HG03521 (cell line): ENCODE data around the gene MKX.

Experiments used
- ATAC-seq: cut with Tn5 transposase; IDR thresholded peaks from one replicate; pipeline ENCODE4 v1.9.1; 2021; ENCODE audit warnings: mild to moderate bottlenecking, moderate library complexity; ENCODE audit not compliant: unreplicated experiment

MKX gene

DNA sequence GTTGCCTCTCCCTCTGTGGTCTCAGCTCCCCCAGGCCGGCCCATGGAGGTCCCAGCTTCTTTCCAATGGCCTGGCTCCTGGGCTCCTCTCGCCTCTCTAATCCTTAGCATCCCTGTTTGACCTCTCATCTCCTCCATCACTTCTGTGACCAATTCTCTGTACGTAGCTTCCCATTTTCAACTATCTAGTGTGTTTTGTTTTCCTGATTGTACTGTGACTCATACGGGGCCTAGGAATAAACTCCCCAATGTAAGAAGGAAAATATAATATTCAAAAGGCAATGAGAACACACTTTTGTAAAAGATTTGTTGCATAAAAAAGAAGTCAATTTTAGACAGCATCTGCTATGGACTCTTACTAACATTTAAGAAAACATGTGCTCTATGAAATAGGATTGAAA is 90.3 kb downstream of the MKX start:
- ATAC-seq: no peak

DNA sequence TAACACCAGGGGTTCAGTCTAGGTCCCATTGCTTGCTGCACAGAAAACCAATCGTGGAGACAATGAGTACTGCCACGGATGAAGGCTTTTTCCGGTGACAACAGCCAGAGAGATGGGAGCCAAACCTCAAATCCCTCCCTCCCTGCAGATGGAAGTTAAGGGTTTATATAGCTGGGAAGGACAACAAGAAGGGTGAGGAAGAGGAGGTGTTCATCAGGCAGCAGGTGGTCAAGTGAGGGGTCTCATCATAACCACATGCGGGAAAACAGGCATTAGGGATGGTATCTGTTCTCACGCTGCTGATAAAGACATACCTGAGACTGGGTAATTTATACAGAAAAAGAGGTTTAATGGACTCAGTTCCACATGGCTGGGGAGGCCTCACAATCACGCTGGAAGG is 91.3 kb downstream of the MKX start:
- ATAC-seq: no peak

DNA sequence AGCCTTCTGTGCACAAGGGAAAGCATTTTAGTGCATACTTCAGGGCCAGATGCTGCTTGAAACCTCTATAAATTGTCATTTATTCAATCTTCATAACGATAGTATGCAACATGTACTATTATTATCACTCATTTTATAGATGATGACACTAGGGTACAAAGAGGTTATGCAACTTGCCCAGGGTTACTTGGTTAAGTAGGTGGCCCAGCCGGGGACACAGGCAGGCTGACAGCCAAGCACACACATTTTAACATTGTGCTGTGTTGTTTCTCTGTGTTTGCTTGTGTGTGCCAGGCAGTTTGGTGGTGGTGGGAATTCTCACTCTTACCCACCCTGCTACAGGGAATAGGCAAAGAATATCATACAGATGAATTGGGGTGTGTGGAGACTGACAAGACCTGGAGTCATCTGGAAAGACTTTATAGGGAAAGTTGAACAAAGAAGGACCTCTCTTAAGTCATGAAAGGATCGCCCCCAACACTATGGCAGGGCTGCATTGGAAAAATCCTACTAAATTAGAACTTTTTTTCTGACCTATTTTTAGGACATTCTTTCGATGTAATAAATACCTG is 98.9 kb downstream of the MKX start:
- ATAC-seq: no peak

DNA sequence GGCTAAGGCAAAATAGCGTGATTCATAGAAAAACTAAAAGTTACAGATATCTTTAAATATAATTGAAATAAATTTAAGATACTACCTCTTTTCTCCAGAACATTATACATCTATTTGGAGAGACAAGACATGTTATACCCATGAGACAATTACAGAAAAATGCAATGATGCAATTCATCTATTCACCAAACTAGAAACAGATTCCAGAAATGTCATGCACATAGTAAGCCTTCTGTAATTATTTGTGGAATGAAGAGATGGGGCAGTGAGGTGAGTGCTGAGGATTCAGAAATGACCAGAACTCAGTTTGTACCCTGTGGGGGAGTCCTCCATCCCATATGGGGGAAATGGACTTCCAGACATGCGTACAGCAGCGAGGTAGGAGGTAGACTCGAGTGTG is 99.4 kb downstream of the MKX start:
- ATAC-seq: no peak

DNA sequence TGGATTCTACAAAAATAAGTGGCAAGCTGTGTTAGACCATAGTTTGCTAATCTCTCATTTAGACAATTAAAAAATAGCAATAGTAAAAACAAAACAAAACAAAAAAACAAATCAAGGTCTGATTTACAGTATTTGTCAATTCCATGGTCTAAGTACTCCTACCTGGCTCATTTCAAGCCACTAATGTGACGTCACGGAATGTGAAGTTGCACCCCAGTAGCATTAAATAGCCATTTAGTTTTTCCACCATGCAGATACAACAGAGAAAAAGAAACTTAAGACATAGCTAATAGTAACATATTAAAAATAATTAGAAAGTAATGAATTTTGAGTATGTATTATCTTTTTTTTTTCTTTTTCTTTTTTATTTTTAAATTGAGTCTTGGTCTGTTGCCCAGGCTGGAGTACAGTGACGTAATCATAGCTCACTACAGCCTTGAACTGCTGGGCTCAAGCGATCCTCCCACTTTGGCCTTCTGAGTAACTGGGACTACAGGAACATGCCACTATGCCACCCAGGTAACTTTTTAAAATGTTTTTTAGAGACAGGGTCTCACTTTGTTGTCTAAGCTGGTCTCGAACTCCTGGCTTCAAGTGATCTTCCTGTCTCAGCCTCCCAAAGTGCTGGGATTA is 101.2 kb downstream of the MKX start:
- no peak for ATAC-seq

DNA sequence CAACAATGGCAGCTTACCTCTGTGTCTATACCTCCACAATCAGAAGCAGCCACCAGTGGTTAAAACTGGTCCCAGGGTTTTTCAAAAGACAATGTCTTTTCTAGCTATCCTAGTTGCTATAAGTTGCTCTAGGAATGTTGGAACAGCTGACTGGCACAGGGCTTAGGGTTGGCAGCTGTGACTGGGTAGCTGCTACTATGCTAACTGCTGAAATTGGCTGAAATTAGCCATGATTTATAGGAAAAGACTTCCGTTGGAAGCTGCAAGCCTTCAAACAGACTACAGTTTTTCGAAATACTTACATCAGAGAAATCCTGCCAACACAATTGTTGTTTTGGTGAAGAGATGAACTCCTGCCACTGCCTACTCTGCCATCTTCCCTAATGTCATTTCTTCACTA is 102.3 kb downstream of the MKX start:
- ATAC-seq: no peak

DNA sequence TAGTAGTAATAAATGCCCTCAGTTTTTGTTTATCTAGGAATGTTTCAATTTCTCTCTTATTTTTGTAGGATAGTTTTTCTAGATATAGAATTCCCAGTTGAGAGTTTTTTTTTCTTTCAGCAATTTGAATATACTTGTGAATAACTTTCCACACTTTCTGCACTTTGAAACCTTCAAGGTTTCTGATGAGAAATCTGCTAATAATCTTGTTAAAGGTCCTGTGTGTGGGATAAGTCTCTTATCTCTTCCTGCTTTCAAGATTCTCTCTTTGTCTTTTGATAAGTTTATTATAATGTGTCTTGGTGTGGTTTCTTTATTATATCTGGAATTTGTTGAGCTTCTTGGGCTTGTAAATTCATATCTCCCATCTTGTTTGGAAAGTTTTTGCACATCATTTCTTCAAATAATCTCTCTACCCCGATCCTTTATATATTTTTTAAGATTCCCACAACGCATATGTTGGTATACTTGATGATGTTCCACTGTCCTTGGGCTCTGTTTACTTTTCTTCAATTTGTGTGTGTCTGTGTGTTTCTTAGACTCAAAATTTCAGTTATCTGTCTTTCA is 103.5 kb downstream of the MKX start:
- no peak for ATAC-seq

DNA sequence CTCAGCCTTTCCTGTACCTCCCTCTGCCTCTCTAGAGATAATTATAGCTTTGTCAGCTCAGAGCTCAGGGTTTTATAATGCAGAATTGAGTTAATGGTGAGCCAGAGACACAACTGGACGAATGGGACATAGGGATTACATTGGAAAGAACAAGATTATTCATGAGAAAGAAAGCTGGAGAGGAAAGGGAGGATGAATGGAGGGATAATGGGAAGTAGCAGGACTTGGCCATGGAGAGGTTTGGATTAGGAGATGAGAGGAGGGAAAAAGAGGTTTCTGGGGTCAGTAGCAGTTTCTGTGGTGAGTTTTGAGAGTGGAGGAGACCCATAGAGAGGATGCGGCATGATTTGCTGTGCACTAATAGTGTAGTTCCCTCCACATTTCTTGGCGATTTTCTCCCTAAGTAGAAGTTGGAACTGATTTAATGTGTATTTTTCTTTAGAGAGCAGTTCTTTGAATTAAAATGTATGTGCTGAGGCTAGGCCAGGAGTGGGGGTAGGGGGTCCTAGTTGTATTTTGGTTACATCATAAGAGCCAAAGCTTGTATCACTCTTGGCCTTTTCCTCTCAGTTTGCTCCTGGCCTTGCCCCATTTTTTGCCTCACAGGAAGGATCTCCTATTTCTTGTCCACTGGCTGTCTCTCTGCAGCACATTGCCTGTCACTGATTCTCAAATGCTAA is 107.4 kb downstream of the MKX start:
- no peak for ATAC-seq

DNA sequence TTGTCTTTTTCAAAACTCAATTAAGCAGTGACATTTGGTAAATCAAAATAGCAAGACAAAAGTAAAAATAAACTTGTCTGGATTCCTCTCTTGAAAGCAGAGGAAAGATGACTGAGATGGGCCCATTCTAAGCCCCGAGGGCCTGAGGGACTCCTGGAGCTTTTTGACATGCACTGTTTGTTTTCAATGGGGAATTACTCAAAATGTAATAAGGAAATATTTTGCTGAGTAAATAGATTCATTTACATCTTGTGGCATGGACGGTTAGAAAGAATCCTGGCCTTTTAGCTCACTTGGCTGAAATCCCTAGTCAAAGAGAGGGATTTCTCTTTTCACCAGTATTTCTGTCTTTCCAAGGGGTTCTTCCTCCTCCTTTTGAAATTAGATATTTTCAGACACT is 108.0 kb downstream of the MKX start:
- ATAC-seq: no peak

DNA sequence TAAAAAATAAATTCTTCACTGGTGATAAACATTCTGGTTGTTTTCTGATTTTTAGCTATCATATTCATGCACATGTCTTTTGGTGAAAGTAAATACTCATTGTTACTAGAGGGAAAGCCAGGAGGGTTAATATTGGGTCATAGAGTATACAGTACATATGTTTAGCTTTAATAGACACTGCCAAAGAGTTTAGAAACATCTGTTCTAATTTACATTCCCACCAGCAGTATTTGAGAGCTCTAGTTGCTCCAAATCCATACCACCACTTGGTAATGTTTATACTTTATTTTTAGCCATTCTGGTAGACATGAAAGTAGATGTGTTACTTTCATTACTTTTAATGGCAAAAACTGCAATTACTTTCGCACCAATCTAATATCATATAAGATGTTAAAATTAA is 108.8 kb downstream of the MKX start:
- ATAC-seq: no peak

DNA sequence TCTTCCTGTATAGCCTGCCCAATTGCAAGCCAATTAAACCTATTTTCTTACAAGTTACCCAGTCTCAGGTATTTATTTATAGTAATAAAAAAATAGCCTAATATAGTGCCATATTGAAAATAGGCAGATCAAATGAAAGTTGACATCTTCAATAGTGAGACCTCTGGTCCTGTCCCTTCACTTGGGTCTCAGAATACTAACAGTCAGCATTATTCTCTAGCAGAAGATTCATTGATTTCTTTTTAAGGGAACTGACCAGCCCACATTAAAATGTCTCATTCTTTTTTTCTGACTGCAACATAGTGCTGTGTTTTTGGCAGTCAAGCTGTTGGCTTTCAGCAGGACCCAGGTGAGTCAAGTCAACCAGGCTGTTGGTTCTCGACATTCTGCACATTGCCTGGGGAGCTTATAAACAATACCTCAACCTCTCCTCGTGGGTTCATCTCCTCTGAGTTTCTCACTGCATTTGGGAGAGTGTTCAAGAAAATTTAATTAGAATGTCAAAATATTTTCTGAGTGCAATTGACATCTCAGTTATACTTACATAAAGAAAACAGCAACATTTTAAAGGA is 109.8 kb downstream of the MKX start:
- ATAC-seq: no peak

DNA sequence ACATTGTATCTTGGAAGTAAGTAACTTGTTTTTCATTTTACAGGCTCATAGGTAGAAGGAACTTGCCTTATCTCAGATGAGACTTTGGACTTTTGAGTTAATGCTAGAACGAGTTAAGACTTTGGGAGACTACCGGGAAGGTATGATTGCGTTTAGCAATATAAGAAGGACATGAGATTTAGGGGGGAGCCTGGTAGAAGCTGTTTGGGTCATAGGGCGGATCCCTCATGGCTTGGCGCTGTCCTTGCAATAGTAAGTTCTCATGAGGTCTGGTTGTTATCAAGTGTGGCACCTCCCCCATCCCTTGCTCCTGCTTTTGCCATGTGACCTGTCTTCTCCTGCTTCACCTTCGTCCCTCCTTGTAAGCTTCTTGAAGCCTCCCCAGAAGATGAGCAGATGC is 110.3 kb downstream of the MKX start:
- ATAC-seq: no peak

DNA sequence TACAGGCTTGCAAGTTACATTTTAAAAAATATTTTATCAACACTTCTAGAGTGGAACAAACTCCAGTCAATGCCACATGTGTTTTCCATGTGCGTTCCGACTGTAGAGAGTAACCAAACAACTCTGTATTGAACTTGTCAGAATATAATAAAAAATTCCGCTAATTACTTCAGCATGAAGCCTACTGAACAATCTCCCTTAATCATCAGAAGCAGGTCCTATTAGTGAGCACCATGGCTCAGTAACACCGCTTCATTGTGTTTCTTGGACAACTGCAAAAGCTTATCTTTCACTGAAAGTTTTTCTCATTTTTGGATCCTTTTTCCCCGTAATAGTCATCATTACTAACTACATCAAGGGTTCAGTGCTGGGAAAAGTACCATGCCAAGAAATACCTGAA is 117.0 kb downstream of the MKX start:
- no peak for ATAC-seq

DNA sequence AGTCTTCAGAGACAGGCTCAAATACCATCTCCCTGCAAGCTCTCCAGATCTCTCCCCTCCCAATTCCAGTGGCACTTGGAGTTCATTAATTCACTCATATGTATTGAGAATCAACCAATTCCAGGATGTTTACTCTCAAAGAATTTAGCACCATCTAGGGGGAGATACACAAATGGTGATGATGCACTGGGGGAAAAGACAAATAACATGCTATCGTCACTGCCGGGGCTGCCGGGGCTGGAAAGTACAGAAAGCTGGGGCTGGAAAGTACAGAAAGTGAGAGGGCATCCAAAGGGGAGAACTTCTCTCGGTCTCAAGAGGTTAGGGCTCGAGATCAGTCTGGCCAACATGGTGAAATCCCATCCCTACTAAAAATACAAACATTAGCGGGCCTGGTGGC is 118.7 kb downstream of the MKX start:
- no peak for ATAC-seq

DNA sequence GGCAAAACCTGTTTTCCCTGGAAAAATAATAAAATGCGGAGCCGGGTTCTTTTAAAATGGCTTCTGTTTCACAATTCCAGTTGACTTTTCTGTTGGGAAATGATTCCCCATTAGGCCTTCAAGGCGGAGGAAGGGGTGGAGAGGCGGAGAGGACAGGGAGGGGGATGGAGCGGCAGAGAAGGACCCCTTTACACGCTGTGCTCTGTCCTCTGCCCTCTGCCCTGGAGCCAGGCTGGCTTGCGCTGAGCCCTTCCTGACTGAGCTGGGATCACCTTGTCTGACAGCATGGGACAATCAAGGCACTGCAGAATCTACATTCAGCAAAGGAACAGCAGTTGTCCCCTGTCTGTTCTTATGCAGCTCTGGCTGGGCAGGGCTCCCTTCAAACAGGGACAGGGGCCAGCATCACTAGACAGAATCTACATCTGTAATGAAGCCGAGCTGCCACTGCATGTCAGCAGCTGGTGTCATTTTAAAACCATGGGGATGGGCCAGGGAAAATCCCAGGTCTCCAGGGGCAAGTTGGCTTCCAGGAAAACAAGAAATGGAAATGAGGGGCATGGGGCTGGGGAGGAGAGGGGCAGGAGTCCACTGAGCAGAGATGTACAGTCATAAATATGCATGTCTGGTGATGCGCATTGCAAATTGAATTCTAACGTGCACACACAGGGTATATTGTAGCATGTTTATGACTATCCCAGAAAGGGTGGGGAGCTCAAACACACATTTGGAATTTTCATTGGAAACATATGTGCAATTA is 120.0 kb downstream of the MKX start:
- ATAC-seq: no peak

DNA sequence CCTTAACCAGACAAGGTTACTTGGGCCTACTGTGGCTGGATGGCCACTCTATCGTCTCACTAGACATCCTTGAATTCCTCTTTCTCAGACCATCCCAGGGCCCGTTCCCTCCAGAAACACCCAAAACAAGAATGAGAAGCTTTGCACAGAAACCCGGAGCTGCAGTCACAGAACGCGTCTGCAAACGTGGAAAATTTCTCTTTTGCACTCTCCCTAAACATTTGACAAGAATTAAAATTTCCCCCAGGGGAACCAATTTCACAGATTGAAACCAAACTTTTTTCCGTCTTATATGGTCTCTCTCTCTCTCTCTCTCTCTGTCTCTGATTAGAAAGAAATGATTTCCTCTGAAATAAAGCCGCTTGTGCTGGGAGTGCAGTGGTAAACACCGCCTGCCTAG is 120.7 kb downstream of the MKX start:
- ATAC-seq: no peak
